H9 (cell line): Measurements from ENCODE around the gene PCDHGB1. TPM values are rescaled to one million over a fixed set of nuclear protein-coding genes. Genes with fewer than 3 reads are reported as not detected.

ENCODE experiments used
- DNase-seq: peaks from one replicate; pipeline ENCODE4 v3.0.0-alpha.2; 2017
- H2AFZ ChIP-seq: one replicate; pipeline ENCODE4 v1.6.1; 2013; ENCODE audit warnings: mild to moderate bottlenecking, low read length, control low read depth, moderate library complexity
- H2AK5ac ChIP-seq: 2 replicates; pipeline ENCODE4 v1.6.1; 2013; ENCODE audit warnings: low read length, control low read depth, mixed read lengths; ENCODE audit not compliant: insufficient read length
- H2BK120ac ChIP-seq: one replicate; pipeline ENCODE4 v1.6.1; 2013; ENCODE audit warnings: low read depth, mild to moderate bottlenecking, low read length, control low read depth, inconsistent platforms; ENCODE audit not compliant: poor library complexity, severe bottlenecking
- H2BK12ac ChIP-seq: 2 replicates; pipeline ENCODE4 v1.6.1; 2013; ENCODE audit warnings: low read length, control low read depth, mixed read lengths, low read depth; ENCODE audit not compliant: insufficient read length
- H2BK15ac ChIP-seq: 2 replicates; pipeline ENCODE4 v1.6.1; 2013; ENCODE audit warnings: low read depth, low read length, control low read depth
- H2BK20ac ChIP-seq: one replicate; pipeline ENCODE4 v1.6.1; 2013; ENCODE audit warnings: low read depth, mild to moderate bottlenecking, low read length, control low read depth, inconsistent platforms; ENCODE audit not compliant: poor library complexity, severe bottlenecking
- H2BK5ac ChIP-seq: 2 replicates; pipeline ENCODE4 v1.6.1; 2013; ENCODE audit warnings: low read length, control low read depth, mixed read lengths; ENCODE audit not compliant: insufficient read length
- H3K14ac ChIP-seq: 2 replicates; pipeline ENCODE4 v1.6.1; 2013; ENCODE audit warnings: low read length, control low read depth; ENCODE audit not compliant: insufficient read depth
- H3K18ac ChIP-seq: 2 replicates; pipeline ENCODE4 v1.6.1; 2013; ENCODE audit warnings: low read depth, mild to moderate bottlenecking, mixed read lengths, low read length, control low read depth; ENCODE audit not compliant: insufficient read length
- H3K23ac ChIP-seq: 2 replicates; pipeline ENCODE4 v1.6.1; 2013; ENCODE audit warnings: low read length, control low read depth, mixed read lengths, low read depth; ENCODE audit not compliant: insufficient read length
- H3K23me2 ChIP-seq: 2 replicates; pipeline ENCODE4 v1.6.1; 2013; ENCODE audit warnings: low read depth, mild to moderate bottlenecking, mixed read lengths, low read length, control low read depth; ENCODE audit not compliant: insufficient read length, poor library complexity, severe bottlenecking
- H3K27ac ChIP-seq: 2 replicates; pipeline ENCODE4 v1.5.1; 2013; ENCODE audit warnings: low read length, control low read depth, mixed read lengths, low read depth; ENCODE audit not compliant: insufficient read length
- H3K27me3 ChIP-seq: 2 replicates; pipeline ENCODE4 v1.6.1; 2013; ENCODE audit warnings: low read length, control low read depth, inconsistent platforms; ENCODE audit not compliant: insufficient read depth
- H3K4ac ChIP-seq: 2 replicates; pipeline ENCODE4 v1.6.1; 2013; ENCODE audit warnings: low read depth, mild to moderate bottlenecking, control low read depth, inconsistent platforms, low read length, moderate library complexity
- H3K4me1 ChIP-seq: 2 replicates; pipeline ENCODE4 v1.6.1; 2013; ENCODE audit warnings: low read length, control low read depth, inconsistent platforms; ENCODE audit not compliant: insufficient read depth
- H3K4me2 ChIP-seq: 2 replicates; pipeline ENCODE4 v1.6.1; 2013; ENCODE audit warnings: low read length, control low read depth, mixed read lengths; ENCODE audit not compliant: insufficient read length, insufficient read depth
- H3K56ac ChIP-seq: 2 replicates; pipeline ENCODE4 v1.6.1; 2013; ENCODE audit warnings: low read depth, mild to moderate bottlenecking, mixed read lengths, low read length, control low read depth; ENCODE audit not compliant: insufficient read length
- H3K79me1 ChIP-seq: 2 replicates; pipeline ENCODE4 v1.6.1; 2013; ENCODE audit warnings: low read depth, mild to moderate bottlenecking, moderate library complexity, low read length, control low read depth, inconsistent platforms; ENCODE audit not compliant: insufficient read depth, poor library complexity, severe bottlenecking
- H3K79me2 ChIP-seq: 2 replicates; pipeline ENCODE4 v1.6.1; 2013; ENCODE audit warnings: low read length, control low read depth, inconsistent platforms; ENCODE audit not compliant: insufficient read depth
- H3K9ac ChIP-seq: 2 replicates; pipeline ENCODE4 v1.6.1; 2013; ENCODE audit warnings: low read length, control low read depth, mixed read lengths; ENCODE audit not compliant: insufficient read length; ENCODE audit errors: extremely low read depth
- H3K9me3 ChIP-seq: one replicate; pipeline ENCODE4 v1.6.1; 2013; ENCODE audit warnings: low read depth, low read length, inconsistent platforms; ENCODE audit not compliant: control insufficient read depth
- H3T11ph ChIP-seq: one replicate; pipeline ENCODE4 v1.6.1; 2013; ENCODE audit warnings: mild to moderate bottlenecking, low read length, control low read depth, inconsistent platforms
- H4K20me1 ChIP-seq: one replicate; pipeline ENCODE4 v1.6.1; 2013; ENCODE audit not compliant: control insufficient read depth, insufficient read length, insufficient read depth
- H4K5ac ChIP-seq: 2 replicates; pipeline ENCODE4 v1.6.1; 2013; ENCODE audit warnings: low read depth, mild to moderate bottlenecking, mixed read lengths, low read length, control low read depth; ENCODE audit not compliant: insufficient read length
- H4K8ac ChIP-seq: replicated peaks from 2 replicates; pipeline ENCODE4 v1.6.1; 2013; ENCODE audit warnings: low read length, control low read depth, mixed read lengths, low read depth; ENCODE audit not compliant: insufficient read length
- H4K91ac ChIP-seq: 2 replicates; pipeline ENCODE4 v1.6.1; 2013; ENCODE audit warnings: low read depth, mild to moderate bottlenecking, moderate library complexity, mixed read lengths, low read length, control low read depth; ENCODE audit not compliant: insufficient read length
- H3K27ac Mint-ChIP-seq, 3 experiments: 2 replicates in 2 of 3; 3 replicates in 1 of 3; pipeline ENCODE4 v1.8.0; 2020 to 2021; ENCODE audit warnings: mixed read lengths in 3 of 3, mild to moderate bottlenecking in 1 of 3, moderate library complexity in 1 of 3
- H3K27me3 Mint-ChIP-seq: 2 replicates; pipeline ENCODE4 v1.8.0; 2021; ENCODE audit warnings: low read depth, mild to moderate bottlenecking, moderate library complexity, mixed read lengths
- H3K36me3 Mint-ChIP-seq, 3 experiments: 2 replicates in 2 of 3; 3 replicates in 1 of 3; pipeline ENCODE4 v1.8.0; 2020 to 2021; ENCODE audit warnings: low read depth in 3 of 3, mixed read lengths in 3 of 3; ENCODE audit not compliant: insufficient read depth in 1 of 3
- H3K4me1 Mint-ChIP-seq, 2 experiments: 2 replicates each; pipeline ENCODE4 v1.8.0; 2020; ENCODE audit warnings: mixed read lengths in 2 of 2
- H3K4me3 Mint-ChIP-seq, 2 experiments: 2 replicates in 1 of 2; 3 replicates in 1 of 2; pipeline ENCODE4 v1.8.0; 2020 to 2021; ENCODE audit warnings: mild to moderate bottlenecking in 2 of 2, mixed read lengths in 2 of 2, moderate library complexity in 1 of 2
- H3K9me3 Mint-ChIP-seq, 2 experiments: 2 replicates in 1 of 2; 3 replicates in 1 of 2; pipeline ENCODE4 v1.8.0; 2020; ENCODE audit warnings: mild to moderate bottlenecking in 2 of 2, mixed read lengths in 2 of 2, moderate library complexity in 1 of 2
- WGBS: extraction: QIAGEN DNeasy Blood & Tissue Kit; methylation state at CpG from one replicate; pipeline ENCODE4 v1.1.7; 2013; ENCODE audit warnings: missing lambda C conversion rate, low lambda C conversion rate, mixed read lengths; ENCODE audit not compliant: insufficient read length; ENCODE audit errors: extremely low coverage; 5-methylcytosine and 5-hydroxymethylcytosine counted together
- total RNA-seq: library from RNA; stranded (reverse); gene quantifications from 2 replicates; pipeline ENCODE4 v1.2.1, GENCODE V29; 2021
- TF ChIP-seq, protein P1 (sequence below): fragments of 200-600 bp; sonication (generic); conservative IDR thresholded peaks from 3 replicates; pipeline ENCODE4 v1.8.0; 2021; ENCODE audit warnings: antibody characterized with exemption, mild to moderate bottlenecking

The PCDHGB1 gene
- total RNA-seq, 1 experiment from 2014 or later, result 5.0 TPM

- no peak overlapping the region for H2BK120ac ChIP-seq
- H3K4me3 Mint-ChIP-seq, result no peak overlapping the region
- no peaks in the 10 kb centered on the region for H4K20me1 ChIP-seq
- no peaks in the 10 kb centered on the region for H3K27me3 Mint-ChIP-seq
- peaks cover 19 to 44% (median 38%) of the 10 kb centered on the region in 3 experiments for H3K36me3 Mint-ChIP-seq
- H3K14ac ChIP-seq, result no peak overlapping the region
- no peak overlapping the region for H3K27ac Mint-ChIP-seq
- no peaks in the 10 kb centered on the region for H3K4me1 Mint-ChIP-seq
- no peaks in the 10 kb centered on the region for H3K79me2 ChIP-seq
- H4K5ac ChIP-seq, result no peak overlapping the region
- no peak overlapping the region for H3K56ac ChIP-seq
- no peaks in the 10 kb centered on the region for H3K4me1 ChIP-seq
- TF ChIP-seq, protein P1, sequence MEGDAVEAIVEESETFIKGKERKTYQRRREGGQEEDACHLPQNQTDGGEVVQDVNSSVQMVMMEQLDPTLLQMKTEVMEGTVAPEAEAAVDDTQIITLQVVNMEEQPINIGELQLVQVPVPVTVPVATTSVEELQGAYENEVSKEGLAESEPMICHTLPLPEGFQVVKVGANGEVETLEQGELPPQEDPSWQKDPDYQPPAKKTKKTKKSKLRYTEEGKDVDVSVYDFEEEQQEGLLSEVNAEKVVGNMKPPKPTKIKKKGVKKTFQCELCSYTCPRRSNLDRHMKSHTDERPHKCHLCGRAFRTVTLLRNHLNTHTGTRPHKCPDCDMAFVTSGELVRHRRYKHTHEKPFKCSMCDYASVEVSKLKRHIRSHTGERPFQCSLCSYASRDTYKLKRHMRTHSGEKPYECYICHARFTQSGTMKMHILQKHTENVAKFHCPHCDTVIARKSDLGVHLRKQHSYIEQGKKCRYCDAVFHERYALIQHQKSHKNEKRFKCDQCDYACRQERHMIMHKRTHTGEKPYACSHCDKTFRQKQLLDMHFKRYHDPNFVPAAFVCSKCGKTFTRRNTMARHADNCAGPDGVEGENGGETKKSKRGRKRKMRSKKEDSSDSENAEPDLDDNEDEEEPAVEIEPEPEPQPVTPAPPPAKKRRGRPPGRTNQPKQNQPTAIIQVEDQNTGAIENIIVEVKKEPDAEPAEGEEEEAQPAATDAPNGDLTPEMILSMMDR, result no peak
- no peak overlapping the region for H2BK12ac ChIP-seq
- DNase-seq, result no peak
- no peak overlapping the region for H3K18ac ChIP-seq
- no peaks in the 10 kb centered on the region for H3K79me1 ChIP-seq
- H2BK5ac ChIP-seq, result no peak overlapping the region
- no peak overlapping the region for H3K4ac ChIP-seq
- no peak overlapping the region for H3K27ac ChIP-seq
- WGBS, result no CpG with 5 or more reads among the region's 61 CpGs
- H2AK5ac ChIP-seq, result no peak overlapping the region
- no peak overlapping the region for H3K4me2 ChIP-seq
- no peak overlapping the region for H3K23ac ChIP-seq
- H4K91ac ChIP-seq, result no peak overlapping the region
- peaks cover 47 to 70% of the 10 kb centered on the region in 2 experiments for H3K9me3 Mint-ChIP-seq
- H2BK20ac ChIP-seq, result no peak overlapping the region
- H3K9me3 ChIP-seq, result peaks cover 34% of the 10 kb centered on the region
- H3K9ac ChIP-seq, result no peak overlapping the region
- H3K23me2 ChIP-seq, result no peaks in the 10 kb centered on the region
- no peak overlapping the region for H2AFZ ChIP-seq
- H2BK15ac ChIP-seq, result no peak overlapping the region
- H4K8ac ChIP-seq, result no peak overlapping the region
- H3T11ph ChIP-seq, result no peak overlapping the region
- H3K27me3 ChIP-seq, result no peaks in the 10 kb centered on the region
Measured at GRCh38 chr5:141399555-141400258, 49.8 kb downstream of the PCDHGB1 start.

Other genes with a start within 250 kb of the PCDHGB1 start
- gene PCDHB3, start 249.6 kb upstream of the PCDHGB1 start, total RNA-seq, result 2.0 and 2.3 TPM in 2 replicates
- 1.3 and 1.6 TPM in 2 replicates for gene PCDHB4, start 228.3 kb upstream of the PCDHGB1 start, total RNA-seq
- gene PCDHB5, start 214.9 kb upstream of the PCDHGB1 start, total RNA-seq, result 2.8 and 2.9 TPM in 2 replicates
- 0.22 TPM in 1 of 2 replicates, not detected in the other for gene PCDHB6, start 200.0 kb upstream of the PCDHGB1 start, total RNA-seq
- 0.42 and 0.52 TPM in 2 replicates for gene PCDHB7, start 177.5 kb upstream of the PCDHGB1 start, total RNA-seq
- gene PCDHB8, start 172.3 kb upstream of the PCDHGB1 start, total RNA-seq, result 0.57 and 0.86 TPM in 2 replicates
- gene PCDHB16, start 167.7 kb upstream of the PCDHGB1 start, total RNA-seq, result 6.5 and 8.0 TPM in 2 replicates
- 2.6 and 2.9 TPM in 2 replicates for gene PCDHB9, start 162.9 kb upstream of the PCDHGB1 start, total RNA-seq
- gene PCDHB10, start 157.7 kb upstream of the PCDHGB1 start, total RNA-seq, result 1.5 and 1.6 TPM in 2 replicates
- 1.9 and 2.0 TPM in 2 replicates for gene PCDHB11, start 150.5 kb upstream of the PCDHGB1 start, total RNA-seq
- gene PCDHB12, start 141.4 kb upstream of the PCDHGB1 start, total RNA-seq, result 2.3 and 3.1 TPM in 2 replicates
- 1.5 and 1.7 TPM in 2 replicates for gene PCDHB13, start 136.2 kb upstream of the PCDHGB1 start, total RNA-seq
- gene PCDHB14, start 126.8 kb upstream of the PCDHGB1 start, total RNA-seq, result 1.5 and 2.4 TPM in 2 replicates
- gene PCDHB15, start 104.7 kb upstream of the PCDHGB1 start, total RNA-seq, result 5.2 and 7.0 TPM in 2 replicates
- gene SLC25A2, start 46.0 kb upstream of the PCDHGB1 start, total RNA-seq, result not detected in 2 replicates
- gene TAF7, start 29.3 kb upstream of the PCDHGB1 start, total RNA-seq, result 90.3 TPM in 2 replicates
- 0.63 and 0.72 TPM in 2 replicates for gene PCDHGA1, start 19.6 kb upstream of the PCDHGB1 start, total RNA-seq
- gene PCDHGA2, start 11.3 kb upstream of the PCDHGB1 start, total RNA-seq, result 0.90 and 1.1 TPM in 2 replicates
- 0.88 and 0.94 TPM in 2 replicates for gene PCDHGA3, start 6.3 kb upstream of the PCDHGB1 start, total RNA-seq
- gene PCDHGA4, start 4.9 kb downstream of the PCDHGB1 start, total RNA-seq, result 2.3 and 2.6 TPM in 2 replicates
- 3.2 and 3.8 TPM in 2 replicates for gene PCDHGB2, start 9.9 kb downstream of the PCDHGB1 start, total RNA-seq
- gene PCDHGA5, start 14.1 kb downstream of the PCDHGB1 start, total RNA-seq, result 1.1 and 1.3 TPM in 2 replicates
- gene PCDHGB3, start 20.1 kb downstream of the PCDHGB1 start, total RNA-seq, result 1.6 and 1.7 TPM in 2 replicates
- 1.5 and 1.7 TPM in 2 replicates for gene PCDHGA6, start 23.8 kb downstream of the PCDHGB1 start, total RNA-seq
- 0.83 and 0.88 TPM in 2 replicates for gene PCDHGA7, start 32.6 kb downstream of the PCDHGB1 start, total RNA-seq
- 3.8 and 4.2 TPM in 2 replicates for gene PCDHGB4, start 37.6 kb downstream of the PCDHGB1 start, total RNA-seq
- gene PCDHGA8, start 42.5 kb downstream of the PCDHGB1 start, total RNA-seq, result 0.90 and 1.0 TPM in 2 replicates
- gene PCDHGB5, start 47.8 kb downstream of the PCDHGB1 start, total RNA-seq, result 3.6 and 3.8 TPM in 2 replicates
- gene PCDHGA9, start 52.7 kb downstream of the PCDHGB1 start, total RNA-seq, result 0.83 and 1.3 TPM in 2 replicates
- 5.5 and 6.0 TPM in 2 replicates for gene PCDHGB6, start 57.9 kb downstream of the PCDHGB1 start, total RNA-seq
- gene PCDHGA10, start 62.9 kb downstream of the PCDHGB1 start, total RNA-seq, result 12.5 and 15.1 TPM in 2 replicates
- 6.8 and 7.7 TPM in 2 replicates for gene PCDHGB7, start 67.6 kb downstream of the PCDHGB1 start, total RNA-seq
- 2.6 and 2.7 TPM in 2 replicates for gene PCDHGA11, start 71.0 kb downstream of the PCDHGB1 start, total RNA-seq
- gene PCDHGA12, start 80.4 kb downstream of the PCDHGB1 start, total RNA-seq, result 1.3 and 1.4 TPM in 2 replicates
- 19.8 and 22.6 TPM in 2 replicates for gene PCDHGC3, start 125.9 kb downstream of the PCDHGB1 start, total RNA-seq
- 4.0 and 4.3 TPM in 2 replicates for gene PCDHGC4, start 134.9 kb downstream of the PCDHGB1 start, total RNA-seq
- 0.57 and 0.66 TPM in 2 replicates for gene PCDHGC5, start 139.0 kb downstream of the PCDHGB1 start, total RNA-seq